ENCODE data around the gene CARS2.
"Not testable (repeated sequence)": the region's sequence is repeated elsewhere in the genome, so short reads cannot be mapped to it uniquely, and the experiment has no call there.

The CARS2 gene

GRCh38 chr13:110680852-110681251 lies 25.1 kb downstream of the CARS2 start:
- peak; percentile 7 for DNase-seq

GRCh38 chr13:110677731-110678545 lies 28.0 kb downstream of the CARS2 start:
- no peak for DNase-seq

GRCh38 chr13:110676595-110677587 lies 29.0 kb downstream of the CARS2 start:
- DNase-seq: no peak

GRCh38 chr13:110669814-110670213 lies 36.1 kb downstream of the CARS2 start:
- not testable (repeated sequence) for DNase-seq

- DNase-seq: no peak
Observed at GRCh38 chr13:110669036-110669435, 36.9 kb downstream of the CARS2 start.

GRCh38 chr13:110666255-110666533 lies 39.7 kb downstream of the CARS2 start:
- no peak for DNase-seq

GRCh38 chr13:110665491-110666254 lies 40.2 kb downstream of the CARS2 start:
- DNase-seq: no peak

- no peak for DNase-seq
Observed at GRCh38 chr13:110664673-110665072, 41.2 kb downstream of the CARS2 start.

- DNase-seq: no peak
Observed at GRCh38 chr13:110664041-110664440, 41.9 kb downstream of the CARS2 start.

- no peak for DNase-seq
Observed at GRCh38 chr13:110663491-110663890, 42.4 kb downstream of the CARS2 start.

GRCh38 chr13:110662777-110663443 lies 43.0 kb downstream of the CARS2 start:
- no peak for DNase-seq

- no peak for DNase-seq
Observed at GRCh38 chr13:110662091-110662490, 43.8 kb downstream of the CARS2 start.

GRCh38 chr13:110661256-110661655 lies 44.7 kb downstream of the CARS2 start:
- no peak for DNase-seq

GRCh38 chr13:110658218-110658911 lies 47.6 kb downstream of the CARS2 start:
- peak; percentile 91 for DNase-seq

GRCh38 chr13:110657196-110657595 lies 48.7 kb downstream of the CARS2 start:
- no peak for DNase-seq

- DNase-seq: no peak
Observed at GRCh38 chr13:110653851-110654250, 52.1 kb downstream of the CARS2 start.

GRCh38 chr13:110653271-110653670 lies 52.6 kb downstream of the CARS2 start:
- no peak for DNase-seq

- no peak for DNase-seq
Observed at GRCh38 chr13:110652764-110653163, 53.2 kb downstream of the CARS2 start.

- no peak for DNase-seq
Observed at GRCh38 chr13:110652231-110652730, 53.6 kb downstream of the CARS2 start.

- no peak for DNase-seq
Observed at GRCh38 chr13:110651726-110652230, 54.1 kb downstream of the CARS2 start.

- no peak for DNase-seq
Observed at GRCh38 chr13:110651271-110651670, 54.6 kb downstream of the CARS2 start.

GRCh38 chr13:110650436-110650835 lies 55.5 kb downstream of the CARS2 start:
- DNase-seq: no peak
